Endothelial cell of umbilical vein (primary cell): ENCODE measurements around the gene DYNC1H1. TPM values are rescaled to one million over a fixed set of nuclear protein-coding genes. Genes with fewer than 3 reads are reported as not detected.

Experiments
- BruUV-seq: library from RNA; stranded (reverse); fragments of 400-500 nt; replicated peaks from 2 replicates; lab custom pipeline; 2021; lab: Mats Ljungman, UMichigan
- CTCF ChIA-PET: fragments of 300-600, 350-600 bp; sonication (Branson Sonifier 250); formaldehyde crosslinking; loops from one replicate; lab custom pipeline; 2021; ENCODE audit warnings: antibody characterized with exemption, inconsistent platforms; lab: Charles Lee
- POLR2A ChIA-PET: fragments of 300-600, 350-600 bp; sonication (Branson Sonifier 250); formaldehyde crosslinking; loops from one replicate; lab custom pipeline; 2021; ENCODE audit warnings: antibody characterized with exemption, inconsistent platforms; lab: Charles Lee
- DNase-seq: peaks from one replicate; pipeline ENCODE4 v3.0.0-alpha.2; 2011; ENCODE audit warnings: low read depth, low spot score
- FAIRE-seq: peaks from 2 replicates; lab custom pipeline; 2011; peaks lifted over from hg19 to GRCh38; lab: Jason Lieb, UNC
- H2AFZ ChIP-seq: 2 replicates; pipeline ENCODE4 v1.6.0; 2012; ENCODE audit warnings: low read depth, low read length, control low read depth, inconsistent platforms
- H3K27ac ChIP-seq: 2 replicates; pipeline ENCODE4 v1.5.1; 2011; ENCODE audit warnings: low read depth, mild to moderate bottlenecking, control low read depth, low read length, moderate library complexity; ENCODE audit not compliant: insufficient read depth
- H3K27me3 ChIP-seq, 2 experiments: 2 replicates each; pipeline versions ENCODE4 v1.6.0 to v1.6.1; 2011; ENCODE audit warnings: low read length in 2 of 2, mixed read lengths in 1 of 2; ENCODE audit not compliant: control insufficient read depth in 2 of 2, insufficient read depth in 2 of 2
- H3K36me3 ChIP-seq, 2 experiments: 2 replicates in 1 of 2; 3 replicates in 1 of 2; pipeline ENCODE4 v1.5.1; 2011; ENCODE audit warnings: low read length in 2 of 2, mild to moderate bottlenecking in 1 of 2, moderate library complexity in 1 of 2; ENCODE audit not compliant: control insufficient read depth in 2 of 2, insufficient read depth in 2 of 2; ENCODE audit errors: extremely low read depth in 1 of 2
- H3K4me1 ChIP-seq: 3 replicates; pipeline ENCODE4 v1.5.1; 2011; ENCODE audit warnings: mild to moderate bottlenecking, low read length; ENCODE audit not compliant: control insufficient read depth, insufficient read depth; ENCODE audit errors: extremely low read depth
- H3K4me2 ChIP-seq: 2 replicates; pipeline ENCODE4 v1.6.1; 2011; ENCODE audit warnings: low read length, control low read depth, mixed read lengths; ENCODE audit not compliant: insufficient read depth
- H3K4me3 ChIP-seq, 3 experiments: fragments of 200-600 bp in 1 of 3; sonication (generic), shearing (Covaris generic) in 1 of 3; replicated peaks in 1 of 3; 2 replicates each; pipeline ENCODE4 v1.5.1; 2011 to 2016; ENCODE audit warnings: control low read depth in 3 of 3, low read length in 3 of 3, mild to moderate bottlenecking in 2 of 3, inconsistent platforms in 1 of 3, low read depth in 1 of 3, moderate library complexity in 1 of 3; ENCODE audit not compliant: insufficient read depth in 1 of 3
- H3K79me2 ChIP-seq: 2 replicates; pipeline ENCODE4 v1.6.0; 2012; ENCODE audit warnings: low read length, inconsistent platforms; ENCODE audit not compliant: control insufficient read depth, insufficient read depth
- H3K9ac ChIP-seq: replicated peaks from 2 replicates; pipeline ENCODE3; 2011; ENCODE audit warnings: low read length, control low read depth; ENCODE audit not compliant: insufficient read depth; ENCODE audit errors: extremely low read depth
- H3K9me1 ChIP-seq: replicated peaks from 3 replicates; pipeline ENCODE4 v1.6.0; 2011; ENCODE audit warnings: mild to moderate bottlenecking, low read length; ENCODE audit not compliant: control insufficient read depth, insufficient read depth; ENCODE audit errors: extremely low read depth
- H3K9me3 ChIP-seq: replicated peaks from 2 replicates; pipeline ENCODE4 v1.5.1; 2012; ENCODE audit warnings: low read length, inconsistent platforms; ENCODE audit not compliant: control insufficient read depth, insufficient read depth
- H4K20me1 ChIP-seq: replicated peaks from 2 replicates; pipeline ENCODE3; 2011; ENCODE audit warnings: mild to moderate bottlenecking, low read length; ENCODE audit not compliant: control insufficient read depth, insufficient read depth; ENCODE audit errors: extremely low read depth
- EZH2 ChIP-seq: IDR thresholded peaks from 2 replicates; pipeline ENCODE4 v1.6.1; 2012; ENCODE audit warnings: borderline replicate concordance, low read depth, mild to moderate bottlenecking, moderate library complexity, low read length, inconsistent platforms; ENCODE audit not compliant: severe bottlenecking
- FOS ChIP-seq: IDR thresholded peaks from 2 replicates; pipeline ENCODE4 v1.6.1; 2011; ENCODE audit warnings: mild to moderate bottlenecking, low read length, moderate library complexity, borderline replicate concordance; ENCODE audit not compliant: insufficient read depth
- GATA2 ChIP-seq: IDR thresholded peaks from 2 replicates; pipeline ENCODE4 v1.7.0; 2011; ENCODE audit warnings: low read depth, mild to moderate bottlenecking, moderate library complexity, mixed read lengths, low read length; ENCODE audit not compliant: insufficient read length, insufficient read depth
- JUN ChIP-seq: IDR thresholded peaks from 2 replicates; pipeline ENCODE4 v1.6.1; 2011; ENCODE audit warnings: borderline replicate concordance, low read depth; ENCODE audit not compliant: insufficient read length, insufficient read depth
- MYC ChIP-seq: IDR thresholded peaks from one replicate; pipeline ENCODE4 v1.6.1; 2011; ENCODE audit warnings: mild to moderate bottlenecking, low read depth, low read length
- POLR2A ChIP-seq: IDR thresholded peaks from 2 replicates; pipeline ENCODE4 v1.6.1; 2012; ENCODE audit warnings: low read depth, mild to moderate bottlenecking, control low read depth, low read length
- POLR2AphosphoS5 ChIP-seq: IDR thresholded peaks from 2 replicates; pipeline ENCODE4 v1.6.1; 2012; ENCODE audit warnings: low read depth, mild to moderate bottlenecking, control low read depth, low read length, moderate library complexity; ENCODE audit not compliant: insufficient read depth
- dilution Hi-C: fragments of 300-500 bp; cut with MboI; formaldehyde crosslinking; loops from one replicate; pipeline ENCODE4 v1.15.0; 2019; ENCODE audit warnings: low sequenced_read_pairs; ENCODE audit not compliant: extremely low pct_ligation_motif_present
- intact Hi-C: fragments of 100-400 bp; cut with micrococcal nuclease; formaldehyde crosslinking; loops from one replicate; pipeline ENCODE4 v1.10.0; 2022
- polyA plus RNA-seq, 4 experiments: library from polyadenylated mRNA; depleted of rRNA in 3 of 4; stranded (reverse) in 3 of 4; unstranded in 1 of 4; fragments of >200 nt; gene quantifications; 2 replicates each; pipeline versions ENCODE4 v1.2.1 to v1.2.3, GENCODE V29; 2011 to 2012; ENCODE audit warnings: missing spikeins in 1 of 4
- total RNA-seq: library from RNA; stranded (reverse); gene quantifications from 2 replicates; pipeline ENCODE4 v1.2.3, GENCODE V29; 2021
- TF ChIP-seq, protein P1 (sequence below), 2 donors: IDR thresholded peaks; 1 replicate in 1 of 2; 2 replicates in 1 of 2; pipeline ENCODE4 v1.5.1; 2011; ENCODE audit warnings: low read length in 2 of 2, mild to moderate bottlenecking in 2 of 2, moderate library complexity in 2 of 2, control low read depth in 1 of 2, inconsistent platforms in 1 of 2, low read depth in 1 of 2; ENCODE audit not compliant: insufficient read depth in 1 of 2; ENCODE audit errors: extremely low read depth in 1 of 2
- TF ChIP-seq, protein P2 (sequence below): IDR thresholded peaks from 2 replicates; pipeline ENCODE4 v1.6.1; 2011; ENCODE audit not compliant: insufficient read depth, insufficient read length

DYNC1H1 gene
- total and polyA plus RNA-seq, 2 donors (not counting 3 experiments of a cell fraction or from before 2014, with no cell fraction given), result 254 to 648 TPM

DNA sequence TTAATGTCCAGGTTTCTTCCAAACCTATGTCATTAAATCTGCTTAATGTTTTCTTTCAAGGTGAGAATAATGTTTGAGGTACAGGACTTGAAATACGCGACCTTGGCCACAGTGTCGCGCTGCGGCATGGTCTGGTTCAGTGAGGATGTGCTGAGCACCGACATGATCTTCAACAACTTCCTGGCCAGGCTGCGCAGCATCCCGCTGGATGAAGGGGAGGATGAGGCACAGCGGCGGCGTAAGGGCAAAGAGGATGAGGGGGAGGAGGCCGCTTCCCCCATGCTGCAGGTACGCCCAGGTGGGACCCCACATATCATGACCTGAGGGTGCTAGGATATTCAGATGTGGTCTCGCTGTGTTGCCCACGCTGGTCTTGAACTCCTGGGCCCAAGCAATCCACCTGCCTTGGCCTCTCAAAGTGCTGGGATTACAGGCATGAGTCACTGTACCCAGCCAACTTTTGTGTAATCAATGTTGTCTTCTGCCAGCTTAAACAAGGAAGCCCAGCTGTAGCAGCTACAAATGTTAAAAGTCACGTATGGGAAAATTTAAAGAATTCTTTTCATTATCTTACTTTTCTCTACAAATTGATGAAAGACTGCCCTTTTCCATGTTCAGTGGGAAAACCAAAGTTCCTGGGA, 50.8 kb downstream of the DYNC1H1 start:
- no peak overlapping the region for H3K9ac ChIP-seq
- FAIRE-seq, result no peak
- H3K27me3 ChIP-seq, result no peaks in the 10 kb centered on the region
- no peaks in the 10 kb centered on the region for H3K9me1 ChIP-seq
- no peak for DNase-seq
- no peak overlapping the region for H2AFZ ChIP-seq
- H3K4me1 ChIP-seq, result no peaks in the 10 kb centered on the region
- no peak overlapping the region for H3K27ac ChIP-seq
- dilution Hi-C loops (no loop called here), intact Hi-C loops (no loop called here)
- H3K4me2 ChIP-seq, result no peak overlapping the region
- H4K20me1 ChIP-seq, result no peaks in the 10 kb centered on the region
- ChIA-PET CTCF (interaction anchor here (1.1 kb wide), 1 partner anchor 38 kb away, joined by 3 read pairs; no protein-coding TSS in a partner anchor), POLR2A (interaction anchor here (0.6 kb wide), 1 partner anchor 31 kb away, joined by 5 read pairs; no protein-coding TSS in a partner anchor)
- H3K79me2 ChIP-seq, result no peaks in the 10 kb centered on the region
- no peaks in the 10 kb centered on the region for H3K9me3 ChIP-seq
- no TSS peak for BruUV-seq
- TF ChIP-seq MYC (no peak), POLR2A (no peak), FOS (no peak), GATA2 (no peak), EZH2 (no peak), POLR2AphosphoS5 (no peak), JUN (no peak)
- TF ChIP-seq, protein P1, sequence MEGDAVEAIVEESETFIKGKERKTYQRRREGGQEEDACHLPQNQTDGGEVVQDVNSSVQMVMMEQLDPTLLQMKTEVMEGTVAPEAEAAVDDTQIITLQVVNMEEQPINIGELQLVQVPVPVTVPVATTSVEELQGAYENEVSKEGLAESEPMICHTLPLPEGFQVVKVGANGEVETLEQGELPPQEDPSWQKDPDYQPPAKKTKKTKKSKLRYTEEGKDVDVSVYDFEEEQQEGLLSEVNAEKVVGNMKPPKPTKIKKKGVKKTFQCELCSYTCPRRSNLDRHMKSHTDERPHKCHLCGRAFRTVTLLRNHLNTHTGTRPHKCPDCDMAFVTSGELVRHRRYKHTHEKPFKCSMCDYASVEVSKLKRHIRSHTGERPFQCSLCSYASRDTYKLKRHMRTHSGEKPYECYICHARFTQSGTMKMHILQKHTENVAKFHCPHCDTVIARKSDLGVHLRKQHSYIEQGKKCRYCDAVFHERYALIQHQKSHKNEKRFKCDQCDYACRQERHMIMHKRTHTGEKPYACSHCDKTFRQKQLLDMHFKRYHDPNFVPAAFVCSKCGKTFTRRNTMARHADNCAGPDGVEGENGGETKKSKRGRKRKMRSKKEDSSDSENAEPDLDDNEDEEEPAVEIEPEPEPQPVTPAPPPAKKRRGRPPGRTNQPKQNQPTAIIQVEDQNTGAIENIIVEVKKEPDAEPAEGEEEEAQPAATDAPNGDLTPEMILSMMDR (IDR thresholded peaks at IDR 0.05; ENCODE audit: extremely low read depth in 1 of 2, insufficient read depth in 1 of 2, low read depth in 1 of 2, low read length in 2 of 2), result no peak
- TF ChIP-seq, protein P2, sequence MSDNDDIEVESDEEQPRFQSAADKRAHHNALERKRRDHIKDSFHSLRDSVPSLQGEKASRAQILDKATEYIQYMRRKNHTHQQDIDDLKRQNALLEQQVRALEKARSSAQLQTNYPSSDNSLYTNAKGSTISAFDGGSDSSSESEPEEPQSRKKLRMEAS, result no peak
- no peak overlapping the region for H3K4me3 ChIP-seq
- peaks cover 58 to 77% of the 10 kb centered on the region in 2 experiments for H3K36me3 ChIP-seq
